Activated CD4-positive, alpha-beta T cell treated with anti-CD3 and anti-CD28 coated beads, Interleukin-2, Interleukin-4, amounts not matched to agents 100 ng/mL and 50 ng/mL, durations not matched to agents 16 hours and 8 hours (primary cell): ENCODE data around the gene ACO1.

Experiments used
- DNase-seq: peaks from one replicate; pipeline ENCODE4 v3.0.0-alpha.2; 2020; ENCODE audit warnings: low spot score

The ACO1 gene

GRCh38 chr9:32490601-32491000 lies 106.2 kb downstream of the ACO1 start:
- no peak for DNase-seq

GRCh38 chr9:32497921-32498320 lies 113.5 kb downstream of the ACO1 start:
- DNase-seq: no peak

GRCh38 chr9:32500768-32501167 lies 116.3 kb downstream of the ACO1 start:
- DNase-seq: no peak

- no peak for DNase-seq
Measured at GRCh38 chr9:32501868-32502267, 117.4 kb downstream of the ACO1 start.

- no peak for DNase-seq
Measured at GRCh38 chr9:32502464-32502863, 118.0 kb downstream of the ACO1 start.

- no peak for DNase-seq
Measured at GRCh38 chr9:32503008-32503407, 118.6 kb downstream of the ACO1 start.
